Left lung (tissue), 10 donors: Measurements from ENCODE around the gene SLC12A2. TPM values are rescaled to one million over a fixed set of nuclear protein-coding genes. Genes with fewer than 3 reads are reported as not detected.

Source experiments
- ATAC-seq: fragments of 200-7000 bp; cut with Tn5 transposase; one replicate; pipeline ENCODE4 v1.9.1; 2020; ENCODE audit warnings: moderate library complexity
- DNase-seq, 4 donors: peaks; one replicate each; pipeline ENCODE4 v3.0.0-alpha.2; 2013 to 2020
- H3K27ac ChIP-seq, 2 donors: fragments of 200-600 bp; sonication (generic) in 1 of 2; one replicate each; pipeline versions ENCODE4 v1.5.0 to v1.8.0; 2020 to 2021
- H3K27me3 ChIP-seq, 2 donors: fragments of 200-600 bp; sonication (generic) in 1 of 2; one replicate each; pipeline versions ENCODE4 v1.5.0 to v1.8.0; 2020 to 2021
- H3K36me3 ChIP-seq, 2 donors: fragments of 200-600 bp; sonication (generic) in 1 of 2; one replicate each; pipeline versions ENCODE4 v1.5.0 to v1.8.0; 2020 to 2021
- H3K4me1 ChIP-seq, 2 donors: fragments of 200-600 bp; one replicate each; pipeline ENCODE4 v1.8.0; 2021
- H3K4me3 ChIP-seq, 2 donors: fragments of 200-600 bp; sonication (generic) in 1 of 2; one replicate each; pipeline versions ENCODE4 v1.5.0 to v1.8.0; 2020 to 2021; ENCODE audit warnings: mild to moderate bottlenecking in 1 of 2
- H3K9me3 ChIP-seq, 2 donors: fragments of 200-600 bp; sonication (generic) in 1 of 2; one replicate each; pipeline versions ENCODE4 v1.5.0 to v1.8.0; 2020 to 2021
- CTCF ChIP-seq, 2 donors: fragments of 200-600 bp; sonication (generic) in 1 of 2; IDR thresholded peaks; one replicate each; pipeline versions ENCODE4 v1.5.0 to v1.8.0; 2021; ENCODE audit warnings: antibody characterized with exemption in 2 of 2
- intact Hi-C, 2 donors: fragments of 100-400 bp; cut with DNase I; formaldehyde crosslinking; loops; one replicate each; pipeline versions ENCODE4 v1.11.2 to v1.14.2; 2022
- polyA plus RNA-seq, 6 donors: library from polyadenylated mRNA; unstranded; fragments of 120-200 nt; gene quantifications; one replicate each; pipeline ENCODE4 v1.2.1, GENCODE V29; 2013; ENCODE audit not compliant: insufficient read length in 6 of 6
- total RNA-seq, 2 donors: library from RNA; stranded (reverse); fragmentation: NEBNext Ultra II Directional; extraction: Animal tissue kit (Norgen Biotek cat#: 25700); gene quantifications; one replicate each; pipeline ENCODE4 v1.2.1, GENCODE V29; 2021
- donor health status: DM: no; HTN: yes; CAD: no.
- donor health status: DM: no; HTN: no; CAD: no.

Gene SLC12A2
- total and polyA plus RNA-seq, 8 donors, result 33.7 to 94.4 (median 70.3) TPM

GRCh38 chr5:128195316-128195715, 111.8 kb downstream of the SLC12A2 start:
- no peak overlapping the region for H3K27ac ChIP-seq
- H3K4me1 ChIP-seq, result no peaks in the 10 kb centered on the region
- no peak overlapping the region for H3K4me3 ChIP-seq
- no peak for TF ChIP-seq CTCF (IDR thresholded peaks at IDR 0.05)
- no peak for DNase-seq
- H3K27me3 ChIP-seq, result no peaks in the 10 kb centered on the region
- ATAC-seq, result no peak
- no peaks in the 10 kb centered on the region for H3K9me3 ChIP-seq
- no peaks in the 10 kb centered on the region for H3K36me3 ChIP-seq
- intact Hi-C loops, result no loop called here

GRCh38 chr5:128196080-128196479, 112.5 kb downstream of the SLC12A2 start:
- no peak overlapping the region for H3K27ac ChIP-seq
- ATAC-seq, result no peak

GRCh38 chr5:128196791-128197190, 113.2 kb downstream of the SLC12A2 start:
- DNase-seq (no peak), ATAC-seq (no peak)

More at GRCh38 chr5:128196080-128196479, 112.5 kb downstream of the SLC12A2 start:
- Histone ChIP-seq H3K4me3 (no peak overlapping the region), H3K4me1 (peaks cover 0 to 7% of the 10 kb centered on the region in 2 donors), H3K9me3 (no peaks in the 10 kb centered on the region), H3K36me3 (no peaks in the 10 kb centered on the region), H3K27me3 (no peaks in the 10 kb centered on the region)
- DNase-seq, result no peak
- intact Hi-C loops, result no loop called here
- no peak for TF ChIP-seq CTCF (IDR thresholded peaks at IDR 0.05)

GRCh38 chr5:128197896-128198522, 114.4 kb downstream of the SLC12A2 start:
- DNase-seq, result no peak
- Histone ChIP-seq H3K4me3 (no peak overlapping the region), H3K27me3 (no peaks in the 10 kb centered on the region), H3K36me3 (no peaks in the 10 kb centered on the region), H3K27ac (no peak overlapping the region), H3K4me1 (peaks cover 0 to 14% of the 10 kb centered on the region in 2 donors), H3K9me3 (no peaks in the 10 kb centered on the region)
- no peak for ATAC-seq
- intact Hi-C loops, result no loop called here
- TF ChIP-seq CTCF (IDR thresholded peaks at IDR 0.05), result no peak

More at GRCh38 chr5:128196791-128197190, 113.2 kb downstream of the SLC12A2 start:
- intact Hi-C loops, result no loop called here
- Histone ChIP-seq H3K27ac (no peak overlapping the region), H3K27me3 (no peaks in the 10 kb centered on the region), H3K9me3 (no peaks in the 10 kb centered on the region), H3K36me3 (no peaks in the 10 kb centered on the region), H3K4me3 (no peak overlapping the region), H3K4me1 (peaks cover 0 to 14% of the 10 kb centered on the region in 2 donors)
- no peak for TF ChIP-seq CTCF (IDR thresholded peaks at IDR 0.05)

- Histone ChIP-seq H3K36me3 (no peaks in the 10 kb centered on the region), H3K4me1 (peaks cover 0 to 14% of the 10 kb centered on the region in 2 donors), H3K27me3 (no peaks in the 10 kb centered on the region), H3K27ac (peak overlapping the region in 1 of 2 donors; percentile 23), H3K9me3 (no peaks in the 10 kb centered on the region), H3K4me3 (no peak overlapping the region)
- no peak for TF ChIP-seq CTCF (IDR thresholded peaks at IDR 0.05)
- DNase-seq (no peak), ATAC-seq (peak; percentile 68)
- intact Hi-C loops, result no loop called here
Observed at GRCh38 chr5:128199104-128199503, 115.5 kb downstream of the SLC12A2 start.
